ENCODE measurements around the gene ELMO1.

Gene ELMO1

GRCh38 chr7:36911788-36912187 lies 536.9 kb downstream of the ELMO1 start:
- H3K27me3 ChIP-seq (replicated peaks in 2 of 5; ENCODE audit: control insufficient read depth in 4 of 5, insufficient read depth in 5 of 5, low read length in 4 of 5), result no peaks in the 10 kb centered on the region
- CTCF ChIA-PET, result interaction anchor here (0.6 to 2.1 kb wide), 4 partner anchors 10 to 424 kb away, joined by 3 to 6 read pairs (median 3); no protein-coding TSS in a partner anchor
- no peak for DNase-seq
- H3K4me3 ChIP-seq (ENCODE audit: control insufficient read depth in 1 of 7, extremely low read depth in 1 of 7, insufficient read depth in 4 of 7, low read depth in 2 of 7, low read length in 6 of 7), result no peak overlapping the region
- H3K27ac ChIP-seq (ENCODE audit: insufficient read depth in 1 of 2, low read depth in 1 of 2, low read length in 2 of 2, poor library complexity in 1 of 2, severe bottlenecking in 2 of 2), result no peak overlapping the region
- WGBS (ENCODE audit: insufficient coverage), result 95% methylated on average over 4 of the region's 5 CpGs
- no peaks in the 10 kb centered on the region for H3K9me3 ChIP-seq (ENCODE audit: control extremely low read depth in 1 of 5, control insufficient read depth in 4 of 5, insufficient read depth in 2 of 5, low read depth in 1 of 5, low read length in 4 of 5)
- peaks cover 17 to 40% (median 27%) of the 10 kb centered on the region in 4 experiments for H3K36me3 ChIP-seq (ENCODE audit: control insufficient read depth in 4 of 4, insufficient read depth in 4 of 4, low read length in 3 of 4)
- POLR2A ChIA-PET, result no interaction called here
- H3K4me1 ChIP-seq (ENCODE audit: control extremely low read depth in 1 of 4, control insufficient read depth in 4 of 4, insufficient read depth in 4 of 4, low read length in 3 of 4), result no peaks in the 10 kb centered on the region

GRCh38 chr7:36910859-36911258 lies 537.8 kb downstream of the ELMO1 start:
- Histone ChIP-seq H3K36me3 (ENCODE audit: control insufficient read depth in 4 of 4, insufficient read depth in 4 of 4, low read length in 3 of 4) (peaks cover 17 to 35% (median 23%) of the 10 kb centered on the region in 4 experiments), H3K27me3 (replicated peaks in 2 of 5; ENCODE audit: control insufficient read depth in 4 of 5, insufficient read depth in 5 of 5, low read length in 4 of 5) (no peaks in the 10 kb centered on the region), H3K9me3 (ENCODE audit: control extremely low read depth in 1 of 5, control insufficient read depth in 4 of 5, insufficient read depth in 2 of 5, low read depth in 1 of 5, low read length in 4 of 5) (no peaks in the 10 kb centered on the region), H3K4me3 (ENCODE audit: control insufficient read depth in 1 of 7, extremely low read depth in 1 of 7, insufficient read depth in 4 of 7, low read depth in 2 of 7, low read length in 6 of 7) (no peak overlapping the region), H3K4me1 (ENCODE audit: control extremely low read depth in 1 of 4, control insufficient read depth in 4 of 4, insufficient read depth in 4 of 4, low read length in 3 of 4) (no peaks in the 10 kb centered on the region), H3K27ac (ENCODE audit: insufficient read depth in 1 of 2, low read depth in 1 of 2, low read length in 2 of 2, poor library complexity in 1 of 2, severe bottlenecking in 2 of 2) (no peak overlapping the region)
- DNase-seq, result no peak
- 100% methylated on average over 3 of the region's 5 CpGs for WGBS (ENCODE audit: insufficient coverage)
- POLR2A ChIA-PET, result no interaction called here
- CTCF ChIA-PET, result no interaction called here

- Histone ChIP-seq H3K27me3 (replicated peaks in 2 of 5; ENCODE audit: control insufficient read depth in 4 of 5, insufficient read depth in 5 of 5, low read length in 4 of 5) (no peaks in the 10 kb centered on the region), H3K36me3 (ENCODE audit: control insufficient read depth in 4 of 4, insufficient read depth in 4 of 4, low read length in 3 of 4) (peaks cover 16 to 33% (median 21%) of the 10 kb centered on the region in 4 experiments), H3K9me3 (ENCODE audit: control extremely low read depth in 1 of 5, control insufficient read depth in 4 of 5, insufficient read depth in 2 of 5, low read depth in 1 of 5, low read length in 4 of 5) (no peaks in the 10 kb centered on the region), H3K4me1 (ENCODE audit: control extremely low read depth in 1 of 4, control insufficient read depth in 4 of 4, insufficient read depth in 4 of 4, low read length in 3 of 4) (no peaks in the 10 kb centered on the region), H3K4me3 (ENCODE audit: control insufficient read depth in 1 of 7, extremely low read depth in 1 of 7, insufficient read depth in 4 of 7, low read depth in 2 of 7, low read length in 6 of 7) (no peak overlapping the region), H3K27ac (ENCODE audit: insufficient read depth in 1 of 2, low read depth in 1 of 2, low read length in 2 of 2, poor library complexity in 1 of 2, severe bottlenecking in 2 of 2) (no peak overlapping the region)
- 92% methylated on average over 3 of the region's 3 CpGs for WGBS (ENCODE audit: insufficient coverage)
- no peak for DNase-seq
- CTCF ChIA-PET, result no interaction called here
- POLR2A ChIA-PET, result no interaction called here
Measured at GRCh38 chr7:36910401-36910800, 538.3 kb downstream of the ELMO1 start.

DNA sequence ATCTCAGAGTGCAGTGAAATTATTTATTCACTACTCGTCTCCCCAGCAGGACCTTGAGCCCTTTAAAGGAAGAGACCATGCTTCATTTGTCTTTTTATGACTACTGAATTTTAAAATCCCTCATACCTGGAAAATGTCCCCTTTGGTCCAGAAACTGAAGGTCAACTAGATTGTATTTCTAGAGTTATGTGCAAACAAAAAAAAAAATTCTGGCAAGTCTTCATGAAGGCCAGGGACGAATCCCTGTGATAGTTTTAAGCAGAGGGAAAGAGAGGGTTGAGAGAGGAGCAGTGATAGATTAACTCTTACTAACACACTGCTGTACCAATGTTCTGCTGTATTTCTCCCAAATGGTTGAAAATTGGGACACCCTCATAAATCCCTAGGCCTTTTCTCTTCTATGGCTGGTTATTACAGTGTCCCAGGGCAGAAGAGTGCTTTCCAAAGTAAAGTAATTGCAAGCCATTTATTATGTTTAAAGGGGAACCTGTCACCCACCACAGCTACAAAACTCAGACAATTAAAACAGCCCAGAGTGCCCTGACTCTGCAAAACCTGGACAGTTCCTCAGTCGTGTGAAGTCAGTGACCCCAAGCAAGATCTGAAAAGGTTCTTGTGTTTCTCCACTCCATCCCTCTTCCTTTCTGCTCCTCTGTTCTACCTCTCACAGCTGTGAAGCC lies 541.6 kb downstream of the ELMO1 start:
- Histone ChIP-seq H3K4me3 (ENCODE audit: control insufficient read depth in 1 of 7, extremely low read depth in 1 of 7, insufficient read depth in 4 of 7, low read depth in 2 of 7, low read length in 6 of 7) (no peak overlapping the region), H3K27me3 (replicated peaks in 2 of 5; ENCODE audit: control insufficient read depth in 4 of 5, insufficient read depth in 5 of 5, low read length in 4 of 5) (no peaks in the 10 kb centered on the region), H3K27ac (ENCODE audit: insufficient read depth in 1 of 2, low read depth in 1 of 2, low read length in 2 of 2, poor library complexity in 1 of 2, severe bottlenecking in 2 of 2) (no peak overlapping the region), H3K36me3 (ENCODE audit: control insufficient read depth in 4 of 4, insufficient read depth in 4 of 4, low read length in 3 of 4) (peaks cover 16 to 47% (median 35%) of the 10 kb centered on the region in 4 experiments), H3K4me1 (ENCODE audit: control extremely low read depth in 1 of 4, control insufficient read depth in 4 of 4, insufficient read depth in 4 of 4, low read length in 3 of 4) (no peaks in the 10 kb centered on the region), H3K9me3 (ENCODE audit: control extremely low read depth in 1 of 5, control insufficient read depth in 4 of 5, insufficient read depth in 2 of 5, low read depth in 1 of 5, low read length in 4 of 5) (no peaks in the 10 kb centered on the region)
- peak in 2 of 3 donors; percentile 19 to 32 for DNase-seq
- CTCF ChIA-PET, result no interaction called here
- 43% methylated on average over 2 of the region's 3 CpGs for WGBS (ENCODE audit: insufficient coverage)
- POLR2A ChIA-PET, result no interaction called here

DNA sequence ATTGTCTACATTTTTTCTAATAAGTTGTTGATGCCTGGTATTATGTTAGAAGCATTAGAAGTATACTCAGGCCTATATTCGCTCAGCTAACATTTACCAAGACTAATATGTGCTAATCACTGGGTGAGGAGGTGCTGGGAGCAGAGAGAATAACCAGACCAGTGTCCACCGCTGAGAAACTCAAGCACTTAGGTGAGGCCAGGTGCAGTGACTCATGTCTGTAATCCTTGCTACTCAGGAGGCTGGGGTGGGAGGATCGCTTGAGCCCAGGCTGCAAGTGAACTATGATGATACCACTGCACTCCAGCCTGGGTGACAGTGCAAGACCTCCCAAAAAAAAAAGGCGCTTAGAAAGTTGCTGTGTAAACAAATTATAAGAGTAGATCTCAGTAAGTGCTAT lies 542.2 kb downstream of the ELMO1 start:
- Histone ChIP-seq H3K4me3 (ENCODE audit: control insufficient read depth in 1 of 7, extremely low read depth in 1 of 7, insufficient read depth in 4 of 7, low read depth in 2 of 7, low read length in 6 of 7) (no peak overlapping the region), H3K9me3 (ENCODE audit: control extremely low read depth in 1 of 5, control insufficient read depth in 4 of 5, insufficient read depth in 2 of 5, low read depth in 1 of 5, low read length in 4 of 5) (no peaks in the 10 kb centered on the region), H3K27ac (ENCODE audit: insufficient read depth in 1 of 2, low read depth in 1 of 2, low read length in 2 of 2, poor library complexity in 1 of 2, severe bottlenecking in 2 of 2) (no peak overlapping the region), H3K4me1 (ENCODE audit: control extremely low read depth in 1 of 4, control insufficient read depth in 4 of 4, insufficient read depth in 4 of 4, low read length in 3 of 4) (no peaks in the 10 kb centered on the region), H3K27me3 (replicated peaks in 2 of 5; ENCODE audit: control insufficient read depth in 4 of 5, insufficient read depth in 5 of 5, low read length in 4 of 5) (no peaks in the 10 kb centered on the region), H3K36me3 (ENCODE audit: control insufficient read depth in 4 of 4, insufficient read depth in 4 of 4, low read length in 3 of 4) (peaks cover 17 to 48% (median 35%) of the 10 kb centered on the region in 4 experiments)
- POLR2A ChIA-PET, result no interaction called here
- no peak for DNase-seq
- 95% methylated on average over 2 of the region's 4 CpGs for WGBS (ENCODE audit: insufficient coverage)
- CTCF ChIA-PET, result interaction anchor here (1.2 kb wide), 1 partner anchor 97 kb away, joined by 3 read pairs; no protein-coding TSS in a partner anchor

DNA sequence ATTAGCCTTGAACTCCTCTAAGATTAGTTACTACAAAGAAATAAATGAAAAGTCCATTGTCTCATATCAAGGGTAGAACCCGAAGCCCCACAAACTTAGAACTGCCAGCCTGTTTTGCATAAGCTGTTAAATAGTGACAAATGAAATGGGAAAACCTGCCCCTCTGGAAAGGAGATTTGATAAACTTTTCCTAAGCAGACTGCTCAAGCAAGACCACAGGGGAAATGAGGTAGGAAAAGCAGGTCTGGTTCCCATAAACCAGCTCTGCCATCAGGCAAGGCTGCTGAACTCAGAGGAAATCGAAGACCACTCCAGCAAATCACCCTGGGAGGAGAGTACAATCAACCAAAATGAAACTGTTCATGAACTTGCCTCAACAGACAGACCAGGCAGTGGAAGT lies 542.8 kb downstream of the ELMO1 start:
- 100% methylated on average over 1 of the region's 2 CpGs for WGBS (ENCODE audit: insufficient coverage)
- peaks cover 20 to 51% (median 36%) of the 10 kb centered on the region in 4 experiments for H3K36me3 ChIP-seq (ENCODE audit: control insufficient read depth in 4 of 4, insufficient read depth in 4 of 4, low read length in 3 of 4)
- H3K27ac ChIP-seq (ENCODE audit: insufficient read depth in 1 of 2, low read depth in 1 of 2, low read length in 2 of 2, poor library complexity in 1 of 2, severe bottlenecking in 2 of 2), result no peak overlapping the region
- no peaks in the 10 kb centered on the region for H3K27me3 ChIP-seq (replicated peaks in 2 of 5; ENCODE audit: control insufficient read depth in 4 of 5, insufficient read depth in 5 of 5, low read length in 4 of 5)
- DNase-seq, result no peak
- no peak overlapping the region for H3K4me3 ChIP-seq (ENCODE audit: control insufficient read depth in 1 of 7, extremely low read depth in 1 of 7, insufficient read depth in 4 of 7, low read depth in 2 of 7, low read length in 6 of 7)
- POLR2A ChIA-PET, result no interaction called here
- no peaks in the 10 kb centered on the region for H3K4me1 ChIP-seq (ENCODE audit: control extremely low read depth in 1 of 4, control insufficient read depth in 4 of 4, insufficient read depth in 4 of 4, low read length in 3 of 4)
- H3K9me3 ChIP-seq (ENCODE audit: control extremely low read depth in 1 of 5, control insufficient read depth in 4 of 5, insufficient read depth in 2 of 5, low read depth in 1 of 5, low read length in 4 of 5), result no peaks in the 10 kb centered on the region
- CTCF ChIA-PET, result interaction anchor here (1.2 kb wide), 2 partner anchors 51 to 96 kb away, joined by 3 to 4 read pairs; no protein-coding TSS in a partner anchor

GRCh38 chr7:36904802-36905201 lies 543.9 kb downstream of the ELMO1 start:
- H3K36me3 ChIP-seq (ENCODE audit: control insufficient read depth in 4 of 4, insufficient read depth in 4 of 4, low read length in 3 of 4), result peaks cover 15 to 47% (median 29%) of the 10 kb centered on the region in 4 experiments
- no peaks in the 10 kb centered on the region for H3K4me1 ChIP-seq (ENCODE audit: control extremely low read depth in 1 of 4, control insufficient read depth in 4 of 4, insufficient read depth in 4 of 4, low read length in 3 of 4)
- H3K9me3 ChIP-seq (ENCODE audit: control extremely low read depth in 1 of 5, control insufficient read depth in 4 of 5, insufficient read depth in 2 of 5, low read depth in 1 of 5, low read length in 4 of 5), result no peaks in the 10 kb centered on the region
- DNase-seq, result no peak
- CTCF ChIA-PET, result interaction anchor here (1.2 kb wide), 1 partner anchor 52 kb away, joined by 4 read pairs; no protein-coding TSS in a partner anchor
- no peak overlapping the region for H3K4me3 ChIP-seq (ENCODE audit: control insufficient read depth in 1 of 7, extremely low read depth in 1 of 7, insufficient read depth in 4 of 7, low read depth in 2 of 7, low read length in 6 of 7)
- POLR2A ChIA-PET, result no interaction called here
- H3K27me3 ChIP-seq (replicated peaks in 2 of 5; ENCODE audit: control insufficient read depth in 4 of 5, insufficient read depth in 5 of 5, low read length in 4 of 5), result no peaks in the 10 kb centered on the region
- H3K27ac ChIP-seq (ENCODE audit: insufficient read depth in 1 of 2, low read depth in 1 of 2, low read length in 2 of 2, poor library complexity in 1 of 2, severe bottlenecking in 2 of 2), result no peak overlapping the region
- WGBS (ENCODE audit: insufficient coverage), result 75% methylated on average over 2 of the region's 2 CpGs
